GM19193 (cell line): Measurements from ENCODE around the gene MEIKIN.

Experiments used
- POLR2A ChIP-seq: IDR thresholded peaks from 4 replicates; pipeline ENCODE4 v1.6.1; 2011; ENCODE audit not compliant: insufficient read depth, insufficient read length; ENCODE audit errors: extremely low read depth

The MEIKIN gene

DNA sequence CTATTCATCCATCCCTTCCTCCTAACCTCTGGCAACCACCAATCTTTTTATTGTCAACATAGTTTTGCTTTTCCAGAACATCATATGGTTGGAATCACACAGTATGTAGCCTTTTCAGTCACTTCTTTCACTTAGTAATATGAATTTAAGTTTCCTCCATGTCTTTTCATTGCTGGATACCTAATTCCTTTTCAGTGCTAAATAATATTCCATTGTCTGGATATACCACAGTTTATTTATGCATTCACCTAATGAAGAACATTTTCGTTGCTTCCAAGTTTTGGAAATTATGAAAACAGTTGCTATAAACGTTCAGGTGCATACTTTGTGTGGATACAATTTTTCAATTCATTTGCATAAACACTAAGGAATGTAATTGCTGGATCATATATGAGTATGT is 77.9 kb downstream of the MEIKIN start:
- no peak for TF ChIP-seq POLR2A

DNA sequence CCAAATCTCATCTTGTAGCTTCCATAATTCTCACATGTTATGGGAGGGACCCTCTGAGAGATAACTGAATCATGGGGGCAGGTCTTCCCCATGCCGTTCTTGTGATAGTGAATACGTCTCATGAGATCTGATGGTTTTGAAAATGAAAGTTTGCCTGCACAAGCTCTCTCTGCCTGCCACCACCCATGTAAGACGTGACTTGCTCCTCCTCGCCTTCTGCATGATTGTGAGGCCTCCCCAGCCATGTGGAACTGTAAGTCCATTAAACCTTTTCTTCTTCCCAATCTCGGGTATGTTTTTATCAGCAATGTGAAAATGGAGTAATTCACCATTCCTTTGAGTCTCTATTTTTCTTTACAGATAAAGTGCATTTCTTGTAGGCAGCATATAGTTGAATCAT is 81.8 kb downstream of the MEIKIN start:
- TF ChIP-seq POLR2A: no peak

DNA sequence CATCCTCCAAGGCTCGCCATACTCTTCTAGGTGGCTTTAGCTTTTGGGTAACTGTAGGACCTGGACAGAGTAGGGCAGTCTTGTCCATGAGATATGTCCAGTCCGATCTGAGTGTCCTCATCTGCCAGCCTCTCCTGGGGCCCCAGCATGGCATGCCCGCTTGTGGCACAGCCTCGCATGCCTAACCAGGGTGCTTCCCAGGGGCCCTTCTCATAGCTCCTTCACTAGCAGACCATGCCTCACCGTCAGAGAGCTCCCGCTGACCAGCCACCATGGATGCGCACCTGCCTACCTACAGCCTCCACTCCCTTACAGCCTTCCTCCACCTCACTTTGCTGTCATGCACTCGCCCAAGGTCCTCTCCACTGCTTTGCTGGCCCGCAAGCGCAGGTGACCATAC is 88.1 kb downstream of the MEIKIN start:
- no peak for TF ChIP-seq POLR2A

DNA sequence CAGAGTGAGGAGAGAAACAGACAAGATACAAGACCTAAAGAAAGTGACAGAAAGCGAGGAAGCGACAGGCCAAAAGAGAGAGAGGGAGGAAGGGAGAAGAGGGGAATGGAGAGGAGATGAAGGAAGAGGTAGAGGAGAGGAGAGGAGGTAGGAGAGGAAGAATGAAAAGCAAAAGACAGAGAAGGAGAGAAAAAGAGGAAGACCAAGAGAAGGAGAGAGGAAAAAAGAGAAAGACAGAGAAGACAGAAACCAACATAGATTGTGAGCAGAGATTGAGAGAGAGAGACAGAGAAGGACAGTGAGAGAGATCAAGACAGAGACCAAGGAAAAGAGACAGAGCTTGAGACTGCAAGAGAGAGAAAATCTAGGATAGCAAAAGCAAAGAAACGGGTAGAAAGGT is 90.0 kb downstream of the MEIKIN start:
- TF ChIP-seq POLR2A: no peak

GRCh38 chr5:131854134-131854533 is 91.3 kb downstream of the MEIKIN start:
- no peak for TF ChIP-seq POLR2A

GRCh38 chr5:131848662-131849061 is 96.8 kb downstream of the MEIKIN start:
- no peak for TF ChIP-seq POLR2A

GRCh38 chr5:131846536-131846935 is 98.9 kb downstream of the MEIKIN start:
- TF ChIP-seq POLR2A: no peak

GRCh38 chr5:131845828-131846227 is 99.6 kb downstream of the MEIKIN start:
- no peak for TF ChIP-seq POLR2A

- TF ChIP-seq POLR2A: no peak
Observed at GRCh38 chr5:131825404-131826013, 120.0 kb downstream of the MEIKIN start.

DNA sequence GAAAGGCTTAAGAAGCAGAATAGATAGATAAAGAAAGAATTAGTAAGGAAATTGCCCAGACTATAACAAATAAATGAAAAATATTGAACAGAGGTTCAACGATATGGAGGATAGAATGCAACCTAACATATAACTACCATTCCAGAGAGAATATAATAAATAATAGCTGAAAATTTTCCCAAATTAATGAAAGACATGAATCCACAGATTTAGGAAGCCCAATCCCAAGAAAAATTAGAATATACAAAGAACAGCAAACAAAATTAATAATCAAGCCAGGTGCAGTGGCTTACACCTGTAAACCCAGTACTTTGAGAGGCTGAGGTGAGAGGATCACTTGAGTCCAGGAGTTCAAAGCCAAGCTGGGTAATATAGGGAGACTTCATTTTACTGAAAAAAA is 120.8 kb downstream of the MEIKIN start:
- no peak for TF ChIP-seq POLR2A

DNA sequence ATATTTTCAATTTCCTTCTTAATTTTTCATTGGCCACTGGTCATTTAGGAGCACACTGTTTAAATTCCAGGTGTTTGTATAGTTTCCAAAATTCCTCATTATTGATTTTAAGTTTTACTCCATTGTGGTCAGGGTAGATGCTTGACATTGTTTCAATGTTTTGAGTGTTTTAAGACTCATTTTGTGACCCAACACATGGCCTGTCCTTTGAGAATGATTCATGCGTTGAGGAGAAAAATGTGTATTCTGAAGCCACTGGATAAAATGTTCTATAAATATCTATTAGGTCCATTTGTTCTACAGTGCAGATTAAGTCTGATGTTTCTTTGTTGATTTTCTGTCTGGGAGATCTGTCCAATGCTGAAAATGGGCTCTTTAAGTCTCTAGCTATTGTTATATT is 124.2 kb downstream of the MEIKIN start:
- no peak for TF ChIP-seq POLR2A

- no peak for TF ChIP-seq POLR2A
Observed at GRCh38 chr5:131818001-131818724, 127.3 kb downstream of the MEIKIN start.

DNA sequence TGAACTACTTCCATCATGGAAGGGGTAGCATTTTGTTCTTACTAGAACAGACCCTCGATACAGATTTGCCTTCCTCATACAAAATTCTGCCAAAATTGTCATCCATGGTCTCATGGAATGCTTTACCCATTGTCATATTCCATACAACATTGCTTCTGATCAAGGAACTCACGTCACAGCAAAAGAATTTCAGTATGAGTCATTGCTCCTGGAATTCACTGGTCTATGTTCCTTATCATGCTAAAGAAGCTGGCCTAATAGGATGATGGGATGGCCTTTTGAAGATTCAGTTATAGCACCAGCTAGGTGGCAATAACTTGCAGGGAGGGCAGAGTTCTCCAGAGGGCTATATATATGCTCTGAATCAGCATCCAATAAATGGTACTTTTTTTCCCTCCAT is 130.5 kb downstream of the MEIKIN start:
- no peak for TF ChIP-seq POLR2A

DNA sequence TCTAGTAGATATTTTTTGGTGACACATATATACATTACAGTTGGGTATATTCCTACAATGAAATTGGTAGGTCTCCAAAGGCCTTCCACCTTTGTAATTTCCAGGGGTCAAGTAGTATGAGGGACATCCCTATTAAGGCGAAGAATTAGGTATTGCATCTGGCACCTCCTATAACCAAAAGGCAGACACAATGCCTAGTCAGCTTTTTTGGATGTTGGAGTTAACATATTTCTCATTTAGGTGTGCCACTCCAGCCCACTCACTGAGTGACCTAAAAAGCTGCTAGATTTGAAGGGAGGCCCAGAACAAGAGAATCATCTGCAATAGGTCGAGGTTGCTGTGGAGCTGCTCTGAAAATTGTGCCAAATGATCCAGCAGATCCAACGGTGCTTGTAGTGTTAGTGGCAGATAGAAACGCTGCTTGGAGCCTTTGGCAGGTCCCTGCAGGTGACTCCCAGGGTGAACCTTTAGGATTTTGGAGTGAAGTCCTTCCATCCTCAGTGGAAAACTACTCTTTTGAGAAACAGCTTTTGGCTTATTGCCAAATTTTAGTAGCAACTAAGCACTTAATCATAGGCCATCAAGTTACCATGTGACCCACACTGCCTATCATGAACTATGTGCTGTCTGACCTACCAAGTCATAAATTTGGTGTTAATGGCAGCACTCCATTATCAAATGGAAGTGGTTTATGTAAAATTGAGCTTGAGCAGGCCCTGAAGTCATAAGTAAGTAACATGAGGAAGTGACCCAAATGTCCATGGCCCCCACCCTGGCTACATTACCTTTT is 132.9 kb downstream of the MEIKIN start:
- TF ChIP-seq POLR2A: no peak

- TF ChIP-seq POLR2A: no peak
Observed at GRCh38 chr5:131810510-131811249, 134.8 kb downstream of the MEIKIN start.
